ENCODE results near the gene ING4. TPM values are rescaled to one million over a fixed set of nuclear protein-coding genes. Genes with fewer than 3 reads are reported as not detected.

ING4 gene
- polyA plus RNA-seq, 1 of the 3 experiments (the other 2 are of a cell fraction) = 96.5 TPM

GRCh38 chr12:6615802-6616201, 47.1 kb downstream of the ING4 start:
- no peaks in the 10 kb centered on the region for H3K79me2 ChIP-seq (ENCODE audit: insufficient read depth)
- ChIA-PET CTCF (interaction anchor here (1.2 to 3.8 kb wide), 5 partner anchors 26 to 151 kb away, joined by 4 to 32 read pairs (median 4); partner anchors contain the start of genes PTMS and ZNF384), POLR2A (interaction anchor here (0.7 to 1.2 kb wide), 2 partner anchors 46 to 74 kb away, joined by 3 to 5 read pairs; no protein-coding TSS in a partner anchor)
- H3K27me3 ChIP-seq (ENCODE audit: insufficient read depth) = no peaks in the 10 kb centered on the region
- peaks cover 26 to 34% of the 10 kb centered on the region in 2 experiments for H3K4me1 ChIP-seq (ENCODE audit: control insufficient read depth in 1 of 2, insufficient read depth in 2 of 2, low read depth in 1 of 2, low read length in 1 of 2)
- H3F3A ChIP-seq (replicated peaks; ENCODE audit: insufficient read depth) = peaks cover 43% of the 10 kb centered on the region
- H3K27ac ChIP-seq (ENCODE audit: low read depth in 2 of 2, low read length in 1 of 2) = peak overlapping the region in 1 of 2 experiments; percentile 16; a peak in 1 of 4 replicates
- H3K9me2 ChIP-seq = no peaks in the 10 kb centered on the region
- TF ChIP-seq EZH2phosphoT487 (IDR thresholded peaks at IDR 0.05; ENCODE audit: borderline replicate concordance, low read depth) = no peak
- no peak for TF ChIP-seq CTCF (IDR thresholded peaks at IDR 0.05)
- no peak for TF ChIP-seq POLR2AphosphoS5 (IDR thresholded peaks at IDR 0.05; ENCODE audit: low read depth, low read length)
- TF ChIP-seq MXI1 (IDR thresholded peaks at IDR 0.05; ENCODE audit: low read depth, low read length) = no peak
- TF ChIP-seq RXRA (IDR thresholded peaks at IDR 0.05; ENCODE audit: borderline replicate concordance, low read depth) = no peak
- TF ChIP-seq NFIC (IDR thresholded peaks at IDR 0.05; ENCODE audit: borderline replicate concordance) = no peak
- TF ChIP-seq ZBTB33 (IDR thresholded peaks at IDR 0.05; ENCODE audit: borderline replicate concordance, low read depth) = no peak
- no peak for TF ChIP-seq RAD21 (IDR thresholded peaks at IDR 0.05; ENCODE audit: low read length)
- no peak for TF ChIP-seq TEAD4 (IDR thresholded peaks at IDR 0.05; ENCODE audit: borderline replicate concordance, insufficient read depth)
- no peak for TF ChIP-seq FOXM1 (IDR thresholded peaks at IDR 0.05; ENCODE audit: low read depth)
- no peak for TF ChIP-seq NRF1 (IDR thresholded peaks at IDR 0.05; ENCODE audit: low read depth, low read length)
- no peak for TF ChIP-seq PBX3 (IDR thresholded peaks at IDR 0.05)
- TF ChIP-seq IRF3 (IDR thresholded peaks at IDR 0.05; ENCODE audit: low read depth, low read length) = no peak
- TF ChIP-seq USF2 (IDR thresholded peaks at IDR 0.05; ENCODE audit: borderline replicate concordance, low read depth, low read length) = no peak
- no peak for TF ChIP-seq TCF12 (IDR thresholded peaks at IDR 0.05)
- TF ChIP-seq FOXJ3 (CRISPR knock-in tag; IDR thresholded peaks at IDR 0.05) = no peak
- H4K20me1 ChIP-seq (ENCODE audit: insufficient read depth) = no peaks in the 10 kb centered on the region
- H2AFZ ChIP-seq (ENCODE audit: low read depth) = no peak overlapping the region
- no peak overlapping the region for H3K4me3 ChIP-seq (ENCODE audit: low read depth in 2 of 2, low read length in 1 of 2)
- no peak overlapping the region for H3K4me2 ChIP-seq
- no peak overlapping the region for H3K9ac ChIP-seq
- no peaks in the 10 kb centered on the region for H3K9me3 ChIP-seq
- no peak for DNase-seq
- WGBS (ENCODE audit: low lambda C conversion rate) = 90% methylated on average over 3 of the region's 3 CpGs
- H3K36me3 ChIP-seq (replicated peaks in 1 of 2; ENCODE audit: control insufficient read depth in 1 of 2, insufficient read depth in 2 of 2, low read length in 1 of 2) = no peaks in the 10 kb centered on the region

Data from SK-N-SH (cell line).